ENCODE data around the gene ATRNL1. TPM values are rescaled to one million over a fixed set of nuclear protein-coding genes. Genes with fewer than 3 reads are reported as not detected.

Gene ATRNL1
- total and polyA plus RNA-seq, 2 donors from 2014 or later: 2.4 to 7.1 TPM

GRCh38 chr10:115884331-115884730, 791.2 kb downstream of the ATRNL1 start:
- H3K9me3 ChIP-seq (ENCODE audit: control insufficient read depth in 2 of 3, insufficient read depth in 1 of 3, low read length in 3 of 3): no peaks in the 10 kb centered on the region
- intact Hi-C loops (cut with DNase I): no loop called here
- no peaks in the 10 kb centered on the region for H3K27me3 ChIP-seq (ENCODE audit: control insufficient read depth, insufficient read depth, low read length)
- H3K4me3 ChIP-seq (ENCODE audit: low read length in 3 of 3): no peak overlapping the region
- no peaks in the 10 kb centered on the region for H3K36me3 ChIP-seq (ENCODE audit: control insufficient read depth in 2 of 3, insufficient read depth in 3 of 3, low read length in 3 of 3)
- H3K27ac ChIP-seq (ENCODE audit: low read depth in 2 of 2, low read length in 2 of 2): no peak overlapping the region
- DNase-seq (no peak), FAIRE-seq (no peak)
- no peak overlapping the region for H3K9ac ChIP-seq (ENCODE audit: low read length in 3 of 3)
- H3K4me1 ChIP-seq (ENCODE audit: control insufficient read depth in 2 of 3, insufficient read depth in 2 of 3, low read depth in 1 of 3, low read length in 3 of 3): no peaks in the 10 kb centered on the region
- TF ChIP-seq CTCF (IDR thresholded peaks at IDR 0.05; ENCODE audit: borderline replicate concordance, extremely low read depth, insufficient read depth): no peak

- no peaks in the 10 kb centered on the region for H3K9me3 ChIP-seq (ENCODE audit: control insufficient read depth in 2 of 3, insufficient read depth in 1 of 3, low read length in 3 of 3)
- H3K27me3 ChIP-seq (ENCODE audit: control insufficient read depth, insufficient read depth, low read length): no peaks in the 10 kb centered on the region
- H3K4me3 ChIP-seq (ENCODE audit: low read length in 3 of 3): no peak overlapping the region
- no peak overlapping the region for H3K9ac ChIP-seq (ENCODE audit: low read length in 3 of 3)
- intact Hi-C loops (cut with DNase I): no loop called here
- FAIRE-seq: no peak
- H3K27ac ChIP-seq (ENCODE audit: low read depth in 2 of 2, low read length in 2 of 2): no peak overlapping the region
- no peaks in the 10 kb centered on the region for H3K36me3 ChIP-seq (ENCODE audit: control insufficient read depth in 2 of 3, insufficient read depth in 3 of 3, low read length in 3 of 3)
- DNase-seq: peak in 3 of 5 donors; percentile 42 to 65 (median 55)
- H3K4me1 ChIP-seq (ENCODE audit: control insufficient read depth in 2 of 3, insufficient read depth in 2 of 3, low read depth in 1 of 3, low read length in 3 of 3): no peaks in the 10 kb centered on the region
- no peak for TF ChIP-seq CTCF (IDR thresholded peaks at IDR 0.05; ENCODE audit: borderline replicate concordance, extremely low read depth, insufficient read depth)
Observed at GRCh38 chr10:115895166-115895565, 802.0 kb downstream of the ATRNL1 start.

GRCh38 chr10:115898242-115898641, 805.1 kb downstream of the ATRNL1 start:
- Histone ChIP-seq H3K27ac (ENCODE audit: low read depth in 2 of 2, low read length in 2 of 2) (no peak overlapping the region), H3K9me3 (ENCODE audit: control insufficient read depth in 2 of 3, insufficient read depth in 1 of 3, low read length in 3 of 3) (no peaks in the 10 kb centered on the region), H3K36me3 (ENCODE audit: control insufficient read depth in 2 of 3, insufficient read depth in 3 of 3, low read length in 3 of 3) (no peaks in the 10 kb centered on the region), H3K4me3 (ENCODE audit: low read length in 3 of 3) (no peak overlapping the region), H3K4me1 (ENCODE audit: control insufficient read depth in 2 of 3, insufficient read depth in 2 of 3, low read depth in 1 of 3, low read length in 3 of 3) (no peaks in the 10 kb centered on the region), H3K27me3 (ENCODE audit: control insufficient read depth, insufficient read depth, low read length) (no peaks in the 10 kb centered on the region), H3K9ac (ENCODE audit: low read length in 3 of 3) (no peak overlapping the region)
- FAIRE-seq (no peak), DNase-seq (no peak)
- TF ChIP-seq CTCF (IDR thresholded peaks at IDR 0.05; ENCODE audit: borderline replicate concordance, extremely low read depth, insufficient read depth): no peak
- intact Hi-C loops (cut with DNase I): no loop called here

- DNase-seq: no peak
- Histone ChIP-seq H3K36me3 (ENCODE audit: control insufficient read depth in 2 of 3, insufficient read depth in 3 of 3, low read length in 3 of 3) (no peaks in the 10 kb centered on the region), H3K27ac (ENCODE audit: low read depth in 2 of 2, low read length in 2 of 2) (no peak overlapping the region), H3K9me3 (ENCODE audit: control insufficient read depth in 2 of 3, insufficient read depth in 1 of 3, low read length in 3 of 3) (no peaks in the 10 kb centered on the region), H3K4me3 (ENCODE audit: low read length in 3 of 3) (no peak overlapping the region), H3K27me3 (ENCODE audit: control insufficient read depth, insufficient read depth, low read length) (no peaks in the 10 kb centered on the region), H3K4me1 (ENCODE audit: control insufficient read depth in 2 of 3, insufficient read depth in 2 of 3, low read depth in 1 of 3, low read length in 3 of 3) (no peaks in the 10 kb centered on the region), H3K9ac (ENCODE audit: low read length in 3 of 3) (no peak overlapping the region)
- no peak for TF ChIP-seq CTCF (IDR thresholded peaks at IDR 0.05; ENCODE audit: borderline replicate concordance, extremely low read depth, insufficient read depth)
- intact Hi-C loops (cut with DNase I): no loop called here
- no peak for FAIRE-seq
Observed at GRCh38 chr10:115902596-115902995, 809.4 kb downstream of the ATRNL1 start.

Measured in kidney (tissue), 14 donors.